A549 (cell line): ENCODE measurements around the gene ERGIC1. TPM values are rescaled to one million over a fixed set of nuclear protein-coding genes. Genes with fewer than 3 reads are reported as not detected.
A peak's percentile ranks its signal among the peaks of the same experiment; 100 is the strongest.

ENCODE experiments used
- ATAC-seq, 2 experiments: fragments of 200-7000 bp in 1 of 2; fragments of >200 bp in 1 of 2; cut with Nextera tagmentation in 1 of 2; cut with Tn5 transposase in 1 of 2; 3 replicates each; pipeline versions ENCODE4 v1.8.0 to v1.9.1; 2018 to 2020; ENCODE audit warnings: mild to moderate bottlenecking in 1 of 2, moderate library complexity in 1 of 2
- CTCF ChIA-PET: fragments of 300-600 bp; sonication (Branson Sonifier 250); formaldehyde crosslinking; extraction: SDS; loops from one replicate; lab custom pipeline; 2021; ENCODE audit warnings: antibody characterized with exemption, inconsistent platforms; lab: Yijun Ruan, JAX
- POLR2A ChIA-PET: fragments of 350-600 bp; formaldehyde crosslinking; extraction: SDS; loops from one replicate; lab custom pipeline; 2021; ENCODE audit warnings: antibody characterized with exemption, inconsistent platforms; lab: Yijun Ruan, JAX
- DNase-seq, 2 experiments: peaks; one replicate each; pipeline versions ENCODE4 v3.0.0 to v3.0.0-alpha.2; 2011 to 2016; ENCODE audit warnings: low read depth in 1 of 2, low spot score in 1 of 2
- FAIRE-seq: peaks from 2 replicates; lab custom pipeline; 2011; peaks lifted over from hg19 to GRCh38; lab: Jason Lieb, UNC
- H3K27ac ChIP-seq, 2 experiments: fragments of >200 bp; sonication (Bioruptor Twin); formaldehyde crosslinking; 3 replicates each; pipeline ENCODE4 v1.5.1; 2016 to 2017
- H3K4me1 ChIP-seq: fragments of >200 bp; sonication (Bioruptor Twin); formaldehyde crosslinking; 3 replicates; pipeline ENCODE4 v1.6.1; 2016
- H3K4me2 ChIP-seq: fragments of >200 bp; sonication (Bioruptor Twin); formaldehyde crosslinking; 3 replicates; pipeline ENCODE4 v1.6.1; 2016
- H3K4me3 ChIP-seq: fragments of >200 bp; sonication (Bioruptor Twin); formaldehyde crosslinking; 3 replicates; pipeline ENCODE4 v1.5.1; 2016
- H3K9me3 ChIP-seq: fragments of >200 bp; sonication (Bioruptor Twin); formaldehyde crosslinking; 3 replicates; pipeline ENCODE4 v1.6.1; 2016
- CBX2 ChIP-seq: fragments of 200-600 bp; sonication (generic); IDR thresholded peaks from 2 replicates; pipeline ENCODE4 v1.6.1; 2016; ENCODE audit warnings: low read depth, mild to moderate bottlenecking, borderline replicate concordance
- CBX8 ChIP-seq: fragments of 200-600 bp; sonication (generic); IDR thresholded peaks from 2 replicates; pipeline ENCODE4 v1.6.1; 2016
- CHD4 ChIP-seq: fragments of 200-600 bp; sonication (generic); IDR thresholded peaks from 2 replicates; pipeline ENCODE4 v1.6.1; 2016; ENCODE audit warnings: antibody characterized with exemption, mild to moderate bottlenecking, borderline replicate concordance
- EP300 ChIP-seq, 2 experiments: fragments of >200 bp; sonication (Bioruptor Twin); formaldehyde crosslinking; IDR thresholded peaks; 2 replicates in 1 of 2; 3 replicates in 1 of 2; pipeline ENCODE4 v1.6.1; 2016 to 2017
- GATA3 ChIP-seq: IDR thresholded peaks from 2 replicates; pipeline ENCODE4 v1.6.1; 2012; ENCODE audit warnings: borderline replicate concordance
- KDM1A ChIP-seq: fragments of 200-600 bp; sonication (generic); IDR thresholded peaks from 2 replicates; pipeline ENCODE4 v1.6.1; 2016; ENCODE audit warnings: low read depth, mild to moderate bottlenecking
- MAFK ChIP-seq: fragments of 450-650 bp; IDR thresholded peaks from 2 replicates; pipeline ENCODE4 v1.6.1; 2014; ENCODE audit not compliant: partially characterized antibody
- MAZ ChIP-seq: fragments of 150-350 bp; IDR thresholded peaks from 2 replicates; pipeline ENCODE4 v1.6.1; 2014; ENCODE audit warnings: antibody characterized with exemption, low read depth, low read length, borderline replicate concordance
- MYC ChIP-seq: IDR thresholded peaks from 2 replicates; pipeline ENCODE4 v1.6.1; 2012; ENCODE audit warnings: mild to moderate bottlenecking, inconsistent platforms, low read length, improper control_type of control experiment, borderline replicate concordance
- NPAS2 ChIP-seq: fragments of 250-450 bp; sonication (Bioruptor Pico); IDR thresholded peaks from 2 replicates; pipeline ENCODE4 v1.8.0; 2022; ENCODE audit warnings: mild to moderate bottlenecking, moderate library complexity, borderline replicate concordance
- NR3C1 ChIP-seq: fragments of >200 bp; sonication (Bioruptor Twin); formaldehyde crosslinking; IDR thresholded peaks from 3 replicates; pipeline ENCODE4 v1.6.1; 2017
- PHF8 ChIP-seq: fragments of 200-600 bp; sonication (generic); IDR thresholded peaks from 2 replicates; pipeline ENCODE4 v1.6.1; 2016; ENCODE audit warnings: low read depth, mild to moderate bottlenecking, antibody characterized with exemption, moderate library complexity, borderline replicate concordance
- POLR2AphosphoS2 ChIP-seq: conservative IDR thresholded peaks from 2 replicates; pipeline ENCODE4 v1.6.1; 2012; ENCODE audit warnings: low read length, improper control_type of control experiment, inconsistent platforms
- RAD21 ChIP-seq, 2 experiments: fragments of >200 bp in 1 of 2; sonication (Bioruptor Twin) in 1 of 2; formaldehyde crosslinking in 1 of 2; IDR thresholded peaks in 1 of 2; conservative IDR thresholded peaks in 1 of 2; 2 replicates in 1 of 2; 3 replicates in 1 of 2; pipeline ENCODE4 v1.6.1; 2012 to 2018; ENCODE audit warnings: inconsistent platforms in 1 of 2
- RARB ChIP-seq: fragments of 250-450 bp; sonication (Bioruptor Pico); IDR thresholded peaks from 2 replicates; pipeline ENCODE4 v1.8.0; 2021; ENCODE audit warnings: mild to moderate bottlenecking, moderate library complexity
- TFCP2L1 ChIP-seq: fragments of 250-450 bp; sonication (Bioruptor Pico); IDR thresholded peaks from 2 replicates; pipeline ENCODE4 v1.5.0; 2021; ENCODE audit warnings: mild to moderate bottlenecking
- TP53 ChIP-seq: fragments of 250-450 bp; sonication (Bioruptor Pico); IDR thresholded peaks from 2 replicates; pipeline ENCODE4 v1.5.0; 2021; ENCODE audit warnings: mild to moderate bottlenecking, moderate library complexity
- ZC3H11A ChIP-seq: fragments of 450-650 bp; IDR thresholded peaks from 2 replicates; pipeline ENCODE4 v1.6.1; 2014; ENCODE audit warnings: antibody characterized with exemption, mild to moderate bottlenecking
- ZFP36 ChIP-seq: fragments of 450-650 bp; IDR thresholded peaks from 2 replicates; pipeline ENCODE4 v1.6.1; 2014; ENCODE audit warnings: borderline replicate concordance; ENCODE audit not compliant: partially characterized antibody
- ZNF302 ChIP-seq: fragments of 250-450 bp; sonication (Bioruptor Pico); IDR thresholded peaks from 2 replicates; pipeline ENCODE4 v1.9.0; 2021; ENCODE audit warnings: inconsistent platforms, mild to moderate bottlenecking, moderate library complexity
- WGBS: methylation state at CpG from one replicate; pipeline ENCODE4 v1.1.6; 2017; ENCODE audit errors: missing lambda C conversion rate; 5-methylcytosine and 5-hydroxymethylcytosine counted together
- polyA plus RNA-seq, 4 experiments: library from polyadenylated mRNA; depleted of rRNA in 3 of 4; stranded (reverse); fragments of >200 nt; fragmentation: RNase III in 1 of 4; extraction: RNeasy Plus Mini Kit Qiagen cat#74134 plus additional on column Dnase treatment in 1 of 4; gene quantifications; 2 replicates in 3 of 4; 3 replicates in 1 of 4; pipeline ENCODE4 v1.2.3, GENCODE V29; 2011 to 2017
- TF ChIP-seq, protein P1 (sequence below): fragments of >200 bp; sonication (Bioruptor Twin); formaldehyde crosslinking; IDR thresholded peaks from 3 replicates; pipeline ENCODE4 v1.6.1; 2016
- TF ChIP-seq, protein P2 (sequence below): IDR thresholded peaks from 2 replicates; pipeline ENCODE4 v1.6.1; 2012
- TF ChIP-seq, protein P3 (sequence below): fragments of 200-600 bp; sonication (generic); IDR thresholded peaks from 2 replicates; pipeline ENCODE4 v1.6.1; 2016; ENCODE audit warnings: antibody characterized with exemption, mild to moderate bottlenecking, moderate library complexity
- TF ChIP-seq, protein P4 (sequence below): fragments of >200 bp; sonication (Bioruptor Twin); formaldehyde crosslinking; IDR thresholded peaks from 3 replicates; pipeline ENCODE4 v1.5.1; 2016
- TF ChIP-seq, protein P5 (sequence below): fragments of 150-350 bp; IDR thresholded peaks from 2 replicates; pipeline ENCODE4 v1.6.1; 2014; ENCODE audit warnings: low read depth, mild to moderate bottlenecking, low read length
- TF ChIP-seq, protein P6 (sequence below): fragments of 250-450 bp; sonication (Bioruptor Pico); IDR thresholded peaks from 2 replicates; pipeline ENCODE4 v1.5.0; 2020; ENCODE audit warnings: low read depth, mild to moderate bottlenecking, moderate library complexity

ERGIC1 gene
- polyA plus RNA-seq, 2 of the 4 experiments (the other 2 are of a cell fraction), result 176 to 304 TPM

DNA sequence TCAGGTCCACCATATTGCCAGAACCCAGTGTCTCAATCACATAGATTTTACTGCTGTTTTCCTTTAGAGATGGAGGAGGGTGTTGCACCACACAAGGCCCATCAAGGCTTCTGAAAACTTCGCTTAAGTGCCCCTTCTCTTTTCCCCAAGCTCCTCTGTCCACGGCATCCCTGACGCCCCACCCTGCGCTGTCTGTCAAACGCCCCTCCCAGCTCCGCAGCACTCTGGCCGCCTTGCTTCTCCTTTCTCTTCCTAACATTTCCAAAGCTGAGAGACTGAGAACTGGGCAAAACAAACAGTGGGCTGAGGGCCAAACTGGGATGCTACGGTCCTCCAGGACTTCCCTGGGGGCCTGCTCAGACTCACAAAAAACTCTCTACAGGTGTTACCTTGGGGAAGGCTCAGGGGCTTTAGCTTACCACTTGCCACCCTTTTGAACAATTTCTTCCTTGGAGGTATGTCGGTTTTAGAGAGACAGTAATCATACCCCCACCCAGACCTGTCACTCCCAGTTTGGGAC is 28.3 kb upstream of the ERGIC1 start (continued):
- TF ChIP-seq, protein P1, sequence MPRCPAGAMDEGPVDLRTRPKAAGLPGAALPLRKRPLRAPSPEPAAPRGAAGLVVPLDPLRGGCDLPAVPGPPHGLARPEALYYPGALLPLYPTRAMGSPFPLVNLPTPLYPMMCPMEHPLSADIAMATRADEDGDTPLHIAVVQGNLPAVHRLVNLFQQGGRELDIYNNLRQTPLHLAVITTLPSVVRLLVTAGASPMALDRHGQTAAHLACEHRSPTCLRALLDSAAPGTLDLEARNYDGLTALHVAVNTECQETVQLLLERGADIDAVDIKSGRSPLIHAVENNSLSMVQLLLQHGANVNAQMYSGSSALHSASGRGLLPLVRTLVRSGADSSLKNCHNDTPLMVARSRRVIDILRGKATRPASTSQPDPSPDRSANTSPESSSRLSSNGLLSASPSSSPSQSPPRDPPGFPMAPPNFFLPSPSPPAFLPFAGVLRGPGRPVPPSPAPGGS, result no peak

DNA sequence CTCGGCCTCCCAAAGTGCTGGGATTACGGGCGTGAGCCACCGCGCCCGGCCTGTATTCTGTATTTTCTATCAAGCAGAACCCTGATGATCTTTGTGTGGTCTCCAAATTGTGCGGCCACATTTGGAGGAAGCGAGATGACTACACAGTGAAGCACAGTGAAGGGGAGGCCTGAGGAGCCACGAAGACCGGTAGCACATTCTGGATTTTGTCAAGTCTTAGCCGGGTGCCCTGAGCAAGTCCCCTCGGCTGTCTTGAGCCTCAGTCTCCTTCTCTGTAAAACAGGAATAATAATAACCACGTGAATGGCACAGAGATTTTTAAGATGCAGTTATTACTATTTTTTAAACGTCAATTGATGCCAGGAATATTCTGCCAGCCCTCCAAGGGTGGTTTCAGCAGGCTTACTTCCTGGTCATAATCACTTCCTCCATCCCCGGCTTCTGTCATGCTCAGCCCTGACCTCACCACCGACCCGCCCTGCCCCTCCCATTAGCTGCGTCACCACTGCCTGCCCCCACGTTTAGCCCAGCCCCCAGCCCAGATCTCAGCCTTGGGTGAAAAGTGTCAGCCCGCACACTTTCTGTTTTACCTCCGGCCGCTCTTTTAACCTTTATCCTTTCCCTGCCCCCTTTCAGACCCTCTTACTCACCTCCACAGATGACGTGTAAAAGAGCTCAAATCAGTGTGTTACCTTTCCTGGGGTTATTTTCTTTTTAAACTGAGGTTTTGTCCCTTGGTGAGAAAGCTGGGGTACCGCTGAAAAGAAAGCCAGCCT is 27.0 kb upstream of the ERGIC1 start:
- ChIA-PET CTCF (interaction anchor here (0.7 to 1.6 kb wide), 5 partner anchors 17 to 90 kb away, joined by 3 to 5 read pairs (median 4); partner anchors contain the start of gene DUSP1), POLR2A (interaction anchor here (0.5 to 1.7 kb wide), 10 partner anchors 9 to 498 kb away, joined by 3 to 24 read pairs (median 4); partner anchors contain the start of genes DUSP1 and SH3PXD2B)
- FAIRE-seq (no peak), DNase-seq (peak; percentile 93 to 98), ATAC-seq (peak; percentile 94 to 99)
- H3K4me1 ChIP-seq, result peaks cover 30% of the 10 kb centered on the region
- 50% methylated on average over 23 of the region's 24 CpGs for WGBS
- H3K27ac ChIP-seq, result peak overlapping the region; percentile 87 to 93
- peaks cover 25% of the 10 kb centered on the region for H3K9me3 ChIP-seq
- H3K4me2 ChIP-seq, result peak overlapping the region; percentile 86
- H3K4me3 ChIP-seq, result peak overlapping the region; percentile 29; the same call in 2 of the 3 replicates
- TF ChIP-seq RAD21 (conservative IDR thresholded peaks at IDR 0.05 in 1 of 2, IDR thresholded peaks at IDR 0.05 in 1 of 2) (0 out of 5 replicates have a peak, but pooled peaks of 1 of the 2 experiments have one; percentile 17), MYC (peak; percentile 38; the same call in 1 of the 2 replicates), ZC3H11A (no peak), CBX8 (no peak), MAFK (peak; percentile 67), PHF8 (no peak), CBX2 (no peak), TFCP2L1 (CRISPR knock-in tag) (no peak), GATA3 (peak; percentile 59), RARB (CRISPR knock-in tag) (peak; percentile 79; the same call in 1 of the 2 replicates), NPAS2 (no peak; the same call in 1 of the 2 replicates), MAZ (no peak), TP53 (CRISPR knock-in tag) (peak; percentile 94), NR3C1 (no peak), CHD4 (no peak), KDM1A (no peak), ZNF302 (CRISPR knock-in tag) (0 out of 2 replicates have a peak, but pooled peaks have one; percentile 46), POLR2AphosphoS2 (no peak), ZFP36 (no peak), EP300 (IDR thresholded peaks at IDR 0.05) (peak; percentile 60 to 75; a peak in 3 of 5 replicates)
- TF ChIP-seq, protein P2, sequence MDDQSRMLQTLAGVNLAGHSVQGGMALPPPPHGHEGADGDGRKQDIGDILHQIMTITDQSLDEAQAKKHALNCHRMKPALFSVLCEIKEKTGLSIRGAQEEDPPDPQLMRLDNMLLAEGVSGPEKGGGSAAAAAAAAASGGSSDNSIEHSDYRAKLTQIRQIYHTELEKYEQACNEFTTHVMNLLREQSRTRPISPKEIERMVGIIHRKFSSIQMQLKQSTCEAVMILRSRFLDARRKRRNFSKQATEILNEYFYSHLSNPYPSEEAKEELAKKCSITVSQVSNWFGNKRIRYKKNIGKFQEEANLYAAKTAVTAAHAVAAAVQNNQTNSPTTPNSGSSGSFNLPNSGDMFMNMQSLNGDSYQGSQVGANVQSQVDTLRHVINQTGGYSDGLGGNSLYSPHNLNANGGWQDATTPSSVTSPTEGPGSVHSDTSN, result no peak
- TF ChIP-seq, protein P3, sequence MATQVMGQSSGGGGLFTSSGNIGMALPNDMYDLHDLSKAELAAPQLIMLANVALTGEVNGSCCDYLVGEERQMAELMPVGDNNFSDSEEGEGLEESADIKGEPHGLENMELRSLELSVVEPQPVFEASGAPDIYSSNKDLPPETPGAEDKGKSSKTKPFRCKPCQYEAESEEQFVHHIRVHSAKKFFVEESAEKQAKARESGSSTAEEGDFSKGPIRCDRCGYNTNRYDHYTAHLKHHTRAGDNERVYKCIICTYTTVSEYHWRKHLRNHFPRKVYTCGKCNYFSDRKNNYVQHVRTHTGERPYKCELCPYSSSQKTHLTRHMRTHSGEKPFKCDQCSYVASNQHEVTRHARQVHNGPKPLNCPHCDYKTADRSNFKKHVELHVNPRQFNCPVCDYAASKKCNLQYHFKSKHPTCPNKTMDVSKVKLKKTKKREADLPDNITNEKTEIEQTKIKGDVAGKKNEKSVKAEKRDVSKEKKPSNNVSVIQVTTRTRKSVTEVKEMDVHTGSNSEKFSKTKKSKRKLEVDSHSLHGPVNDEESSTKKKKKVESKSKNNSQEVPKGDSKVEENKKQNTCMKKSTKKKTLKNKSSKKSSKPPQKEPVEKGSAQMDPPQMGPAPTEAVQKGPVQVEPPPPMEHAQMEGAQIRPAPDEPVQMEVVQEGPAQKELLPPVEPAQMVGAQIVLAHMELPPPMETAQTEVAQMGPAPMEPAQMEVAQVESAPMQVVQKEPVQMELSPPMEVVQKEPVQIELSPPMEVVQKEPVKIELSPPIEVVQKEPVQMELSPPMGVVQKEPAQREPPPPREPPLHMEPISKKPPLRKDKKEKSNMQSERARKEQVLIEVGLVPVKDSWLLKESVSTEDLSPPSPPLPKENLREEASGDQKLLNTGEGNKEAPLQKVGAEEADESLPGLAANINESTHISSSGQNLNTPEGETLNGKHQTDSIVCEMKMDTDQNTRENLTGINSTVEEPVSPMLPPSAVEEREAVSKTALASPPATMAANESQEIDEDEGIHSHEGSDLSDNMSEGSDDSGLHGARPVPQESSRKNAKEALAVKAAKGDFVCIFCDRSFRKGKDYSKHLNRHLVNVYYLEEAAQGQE, result no peak
- TF ChIP-seq, protein P4, sequence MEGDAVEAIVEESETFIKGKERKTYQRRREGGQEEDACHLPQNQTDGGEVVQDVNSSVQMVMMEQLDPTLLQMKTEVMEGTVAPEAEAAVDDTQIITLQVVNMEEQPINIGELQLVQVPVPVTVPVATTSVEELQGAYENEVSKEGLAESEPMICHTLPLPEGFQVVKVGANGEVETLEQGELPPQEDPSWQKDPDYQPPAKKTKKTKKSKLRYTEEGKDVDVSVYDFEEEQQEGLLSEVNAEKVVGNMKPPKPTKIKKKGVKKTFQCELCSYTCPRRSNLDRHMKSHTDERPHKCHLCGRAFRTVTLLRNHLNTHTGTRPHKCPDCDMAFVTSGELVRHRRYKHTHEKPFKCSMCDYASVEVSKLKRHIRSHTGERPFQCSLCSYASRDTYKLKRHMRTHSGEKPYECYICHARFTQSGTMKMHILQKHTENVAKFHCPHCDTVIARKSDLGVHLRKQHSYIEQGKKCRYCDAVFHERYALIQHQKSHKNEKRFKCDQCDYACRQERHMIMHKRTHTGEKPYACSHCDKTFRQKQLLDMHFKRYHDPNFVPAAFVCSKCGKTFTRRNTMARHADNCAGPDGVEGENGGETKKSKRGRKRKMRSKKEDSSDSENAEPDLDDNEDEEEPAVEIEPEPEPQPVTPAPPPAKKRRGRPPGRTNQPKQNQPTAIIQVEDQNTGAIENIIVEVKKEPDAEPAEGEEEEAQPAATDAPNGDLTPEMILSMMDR, result no peak
- TF ChIP-seq, protein P5, sequence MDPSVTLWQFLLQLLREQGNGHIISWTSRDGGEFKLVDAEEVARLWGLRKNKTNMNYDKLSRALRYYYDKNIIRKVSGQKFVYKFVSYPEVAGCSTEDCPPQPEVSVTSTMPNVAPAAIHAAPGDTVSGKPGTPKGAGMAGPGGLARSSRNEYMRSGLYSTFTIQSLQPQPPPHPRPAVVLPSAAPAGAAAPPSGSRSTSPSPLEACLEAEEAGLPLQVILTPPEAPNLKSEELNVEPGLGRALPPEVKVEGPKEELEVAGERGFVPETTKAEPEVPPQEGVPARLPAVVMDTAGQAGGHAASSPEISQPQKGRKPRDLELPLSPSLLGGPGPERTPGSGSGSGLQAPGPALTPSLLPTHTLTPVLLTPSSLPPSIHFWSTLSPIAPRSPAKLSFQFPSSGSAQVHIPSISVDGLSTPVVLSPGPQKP, result no peak
- TF ChIP-seq, protein P6, sequence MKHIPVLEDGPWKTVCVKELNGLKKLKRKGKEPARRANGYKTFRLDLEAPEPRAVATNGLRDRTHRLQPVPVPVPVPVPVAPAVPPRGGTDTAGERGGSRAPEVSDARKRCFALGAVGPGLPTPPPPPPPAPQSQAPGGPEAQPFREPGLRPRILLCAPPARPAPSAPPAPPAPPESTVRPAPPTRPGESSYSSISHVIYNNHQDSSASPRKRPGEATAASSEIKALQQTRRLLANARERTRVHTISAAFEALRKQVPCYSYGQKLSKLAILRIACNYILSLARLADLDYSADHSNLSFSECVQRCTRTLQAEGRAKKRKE (CRISPR knock-in tag), result peak; percentile 90
